A673 (cell line): Measurements from ENCODE around the gene KRT81.

Source experiments
- CTCF ChIP-seq: fragments of 300-800, 200-600 bp; sonication (generic); conservative IDR thresholded peaks from 2 replicates; pipeline ENCODE4 v1.5.1; 2017; ENCODE audit warnings: low read depth, mild to moderate bottlenecking, antibody characterized with exemption, low read length, moderate library complexity, mixed read lengths
- EZH2 ChIP-seq: fragments of 200-600 bp; sonication (generic); IDR thresholded peaks from 2 replicates; pipeline ENCODE4 v1.6.1; 2017; ENCODE audit warnings: borderline replicate concordance, low read depth, mild to moderate bottlenecking, mixed read lengths, antibody characterized with exemption, low read length; ENCODE audit not compliant: poor library complexity, severe bottlenecking

- TF ChIP-seq CTCF (no peak), EZH2 (no peak)
Measured at GRCh38 chr12:52334185-52334584, 42.9 kb upstream of the KRT81 start.
